ENCODE results near the gene AP2S1.

DNA sequence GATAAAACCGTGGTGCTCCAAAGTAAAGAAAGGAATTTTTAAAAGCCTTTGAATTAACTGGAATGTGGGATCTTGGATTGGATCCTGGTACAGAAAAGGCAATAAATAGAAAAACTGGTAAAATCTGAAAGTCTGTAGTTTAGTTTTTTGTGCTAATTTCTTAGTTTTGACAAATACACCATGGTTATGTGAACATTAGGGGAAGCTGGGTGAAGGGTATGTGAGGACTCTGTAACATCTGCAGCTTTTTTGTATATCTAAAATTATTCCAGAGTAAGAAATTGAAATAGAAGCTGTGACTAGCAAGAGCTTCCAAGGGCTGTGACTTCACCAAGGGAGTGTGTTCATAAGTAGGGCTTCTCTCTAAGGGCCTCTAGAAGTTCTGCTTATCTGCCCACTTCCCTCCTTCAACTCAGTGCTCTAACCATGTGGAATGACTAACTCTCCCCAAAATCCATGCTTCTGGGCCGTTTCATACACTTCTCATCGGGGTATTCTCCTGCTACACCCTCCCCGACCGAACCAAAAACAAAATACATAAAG lies 36.7 kb upstream of the AP2S1 start:
- TF ChIP-seq, protein P1, sequence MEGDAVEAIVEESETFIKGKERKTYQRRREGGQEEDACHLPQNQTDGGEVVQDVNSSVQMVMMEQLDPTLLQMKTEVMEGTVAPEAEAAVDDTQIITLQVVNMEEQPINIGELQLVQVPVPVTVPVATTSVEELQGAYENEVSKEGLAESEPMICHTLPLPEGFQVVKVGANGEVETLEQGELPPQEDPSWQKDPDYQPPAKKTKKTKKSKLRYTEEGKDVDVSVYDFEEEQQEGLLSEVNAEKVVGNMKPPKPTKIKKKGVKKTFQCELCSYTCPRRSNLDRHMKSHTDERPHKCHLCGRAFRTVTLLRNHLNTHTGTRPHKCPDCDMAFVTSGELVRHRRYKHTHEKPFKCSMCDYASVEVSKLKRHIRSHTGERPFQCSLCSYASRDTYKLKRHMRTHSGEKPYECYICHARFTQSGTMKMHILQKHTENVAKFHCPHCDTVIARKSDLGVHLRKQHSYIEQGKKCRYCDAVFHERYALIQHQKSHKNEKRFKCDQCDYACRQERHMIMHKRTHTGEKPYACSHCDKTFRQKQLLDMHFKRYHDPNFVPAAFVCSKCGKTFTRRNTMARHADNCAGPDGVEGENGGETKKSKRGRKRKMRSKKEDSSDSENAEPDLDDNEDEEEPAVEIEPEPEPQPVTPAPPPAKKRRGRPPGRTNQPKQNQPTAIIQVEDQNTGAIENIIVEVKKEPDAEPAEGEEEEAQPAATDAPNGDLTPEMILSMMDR (IDR thresholded peaks at IDR 0.05; ENCODE audit: low read depth, low read length, poor library complexity, severe bottlenecking): no peak
- no peak for TF ChIP-seq EZH2phosphoT487 (IDR thresholded peaks at IDR 0.05; ENCODE audit: borderline replicate concordance, low read length)

Measured in DOHH2 (cell line).